Lower leg skin (tissue), 3 donors: ENCODE results near the gene ZNF318.

Source experiments
- POLR2A ChIP-seq, 2 donors: fragments of 450-650 bp; IDR thresholded peaks; one replicate each; pipeline ENCODE4 v1.6.1; 2016 to 2017; ENCODE audit warnings: antibody characterized with exemption in 2 of 2, mild to moderate bottlenecking in 1 of 2, moderate library complexity in 1 of 2
- TF ChIP-seq, protein P1 (sequence below), 3 donors: fragments of 450-650 bp; IDR thresholded peaks; one replicate each; pipeline ENCODE4 v1.5.1; 2016; ENCODE audit warnings: antibody characterized with exemption in 3 of 3, mild to moderate bottlenecking in 3 of 3, moderate library complexity in 2 of 3

DNA sequence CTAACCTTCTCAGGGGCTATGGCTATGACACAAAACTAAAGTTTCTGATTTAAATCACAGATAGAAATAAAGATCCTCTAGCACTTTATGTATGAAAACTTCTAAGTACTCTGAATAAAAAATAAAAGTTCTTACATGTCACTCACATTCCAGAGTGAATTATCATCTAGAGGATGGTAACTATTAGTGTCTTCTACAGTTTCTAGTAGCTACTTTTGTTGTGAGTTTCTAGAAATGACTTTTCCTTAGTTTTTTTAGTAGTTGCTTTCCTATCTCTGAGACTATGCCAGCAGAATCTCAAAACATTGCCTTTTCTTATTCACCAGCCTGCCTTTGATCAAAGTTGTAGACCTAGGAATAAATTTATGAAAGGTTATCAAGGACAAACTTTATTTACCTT lies 10.1 kb downstream of the ZNF318 start:
- TF ChIP-seq, protein P1, sequence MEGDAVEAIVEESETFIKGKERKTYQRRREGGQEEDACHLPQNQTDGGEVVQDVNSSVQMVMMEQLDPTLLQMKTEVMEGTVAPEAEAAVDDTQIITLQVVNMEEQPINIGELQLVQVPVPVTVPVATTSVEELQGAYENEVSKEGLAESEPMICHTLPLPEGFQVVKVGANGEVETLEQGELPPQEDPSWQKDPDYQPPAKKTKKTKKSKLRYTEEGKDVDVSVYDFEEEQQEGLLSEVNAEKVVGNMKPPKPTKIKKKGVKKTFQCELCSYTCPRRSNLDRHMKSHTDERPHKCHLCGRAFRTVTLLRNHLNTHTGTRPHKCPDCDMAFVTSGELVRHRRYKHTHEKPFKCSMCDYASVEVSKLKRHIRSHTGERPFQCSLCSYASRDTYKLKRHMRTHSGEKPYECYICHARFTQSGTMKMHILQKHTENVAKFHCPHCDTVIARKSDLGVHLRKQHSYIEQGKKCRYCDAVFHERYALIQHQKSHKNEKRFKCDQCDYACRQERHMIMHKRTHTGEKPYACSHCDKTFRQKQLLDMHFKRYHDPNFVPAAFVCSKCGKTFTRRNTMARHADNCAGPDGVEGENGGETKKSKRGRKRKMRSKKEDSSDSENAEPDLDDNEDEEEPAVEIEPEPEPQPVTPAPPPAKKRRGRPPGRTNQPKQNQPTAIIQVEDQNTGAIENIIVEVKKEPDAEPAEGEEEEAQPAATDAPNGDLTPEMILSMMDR (IDR thresholded peaks at IDR 0.05), result no peak
- no peak for TF ChIP-seq POLR2A (IDR thresholded peaks at IDR 0.05)
